Fibroblast of upper back skin (primary cell): ENCODE data around the gene RNU1-3.
"Not testable (repeated sequence)": the region's sequence is repeated elsewhere in the genome, so short reads cannot be mapped to it uniquely, and the experiment has no call there.

Experiments
- DNase-seq: peaks from one replicate; pipeline ENCODE4 v3.0.0-alpha.2; 2013

The RNU1-3 gene

DNA sequence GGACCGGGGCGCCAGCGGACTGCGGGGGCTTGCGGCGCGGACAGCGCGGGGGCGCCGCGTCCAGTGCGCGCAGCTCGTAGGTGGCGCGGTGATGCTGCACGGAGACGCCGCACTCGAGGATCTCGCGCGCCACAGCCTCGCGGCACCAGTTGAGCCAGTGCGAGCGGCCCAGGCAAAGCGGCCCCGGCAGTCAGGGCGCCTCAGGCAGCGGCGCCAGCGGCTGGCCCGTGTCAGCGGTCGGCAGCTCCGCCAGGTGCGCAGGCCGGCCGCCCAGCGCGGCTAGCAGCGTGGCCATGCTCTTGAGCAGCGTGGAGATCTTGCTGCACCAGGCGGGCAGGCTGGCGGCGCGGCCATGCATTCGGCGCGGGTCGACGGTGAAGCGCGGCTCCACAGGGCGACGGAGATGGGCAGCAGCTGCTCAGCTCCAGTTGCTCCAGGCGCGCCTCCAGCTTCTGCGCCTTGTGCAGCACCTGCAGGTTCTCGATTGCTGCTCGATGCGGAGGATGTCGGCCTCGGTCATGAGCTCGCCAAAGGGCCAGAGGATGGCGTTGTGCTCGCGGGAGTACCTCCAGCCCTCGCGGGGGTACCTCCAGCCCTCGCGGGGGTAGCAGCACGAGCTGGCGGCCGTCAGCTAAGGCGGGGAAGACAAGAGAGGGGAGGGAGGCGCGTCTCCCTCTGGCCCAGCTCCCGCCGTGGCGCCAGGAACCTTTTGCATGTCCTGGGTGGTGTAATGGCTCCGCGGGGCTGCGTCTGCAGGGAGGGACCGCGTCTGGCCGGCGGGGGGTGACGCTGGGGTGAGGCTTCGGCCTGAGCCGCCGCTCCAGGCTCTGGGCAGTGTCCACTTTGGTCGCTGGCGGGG, 26.9 kb upstream of the RNU1-3 start:
- DNase-seq: not testable (repeated sequence)

- not testable (repeated sequence) for DNase-seq
These were observed 26.1 kb upstream of the RNU1-3 start for GRCh38 chr1:16692717-16693448.

GRCh38 chr1:16692283-16692682, 25.5 kb upstream of the RNU1-3 start:
- DNase-seq: not testable (repeated sequence)

GRCh38 chr1:16690971-16691682, 24.4 kb upstream of the RNU1-3 start:
- DNase-seq: not testable (repeated sequence)

DNA sequence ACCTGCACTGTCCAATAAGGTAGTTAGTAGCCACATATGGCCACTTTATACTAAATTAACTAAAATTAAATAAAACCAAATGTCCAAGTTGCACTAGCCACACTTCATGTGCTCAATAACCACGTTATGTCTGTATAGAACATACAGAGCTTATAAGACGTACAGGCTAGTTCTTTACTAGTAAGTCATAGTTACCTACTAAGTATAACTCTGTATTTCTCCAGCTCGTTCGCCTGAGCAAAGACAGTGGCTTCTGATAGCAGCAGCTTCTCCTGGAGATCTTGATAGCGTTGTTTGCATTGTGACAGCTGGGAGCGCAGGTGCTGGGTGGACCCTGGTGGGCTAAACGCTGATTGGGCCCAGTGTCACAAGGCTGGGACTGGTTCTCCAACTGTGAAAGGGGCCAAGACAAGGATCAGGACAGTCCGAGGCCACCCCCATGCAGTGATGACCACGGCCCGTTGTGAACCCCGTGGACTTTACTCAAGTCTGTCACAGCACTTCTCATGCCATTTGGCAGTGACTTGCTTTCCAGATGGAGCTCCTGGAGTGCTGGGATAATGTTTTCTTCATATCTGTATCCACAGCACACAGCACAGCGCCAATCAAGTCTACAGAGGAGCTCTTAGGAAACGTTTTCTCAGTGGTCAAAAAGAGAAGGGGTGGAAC, 20.5 kb upstream of the RNU1-3 start:
- not testable (repeated sequence) for DNase-seq

GRCh38 chr1:16685445-16686371, 19.0 kb upstream of the RNU1-3 start:
- DNase-seq: not testable (repeated sequence)

DNA sequence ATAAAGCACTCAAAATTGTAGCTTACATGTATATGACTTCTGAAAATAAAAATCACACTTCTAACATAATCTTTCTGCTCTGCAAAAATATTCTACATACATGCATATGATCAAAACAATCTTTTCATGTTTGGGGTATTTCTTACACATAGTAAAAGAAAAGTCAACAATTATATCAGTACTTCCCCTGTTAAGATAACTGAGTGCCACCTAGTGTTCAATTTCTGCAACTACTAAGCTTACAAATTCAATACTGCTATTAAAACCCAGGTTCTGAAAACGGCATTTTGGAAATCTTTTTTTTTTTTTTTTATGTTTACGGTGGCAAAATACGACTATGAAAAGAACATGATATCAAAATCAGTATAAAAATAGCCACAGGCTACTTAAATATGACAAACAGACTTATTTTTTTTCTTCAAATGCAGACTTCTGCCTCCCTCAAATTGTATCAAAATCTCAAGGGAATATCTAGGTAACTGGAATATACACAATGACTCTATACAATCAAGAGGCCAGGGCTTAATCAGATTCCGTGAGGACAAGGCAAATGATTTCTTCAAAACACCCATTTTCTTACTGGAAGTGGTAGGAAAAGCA, 18.1 kb upstream of the RNU1-3 start:
- DNase-seq: not testable (repeated sequence)

- not testable (repeated sequence) for DNase-seq
These were observed 17.4 kb upstream of the RNU1-3 start for GRCh38 chr1:16684152-16684551.

- DNase-seq: not testable (repeated sequence)
These were observed 16.1 kb upstream of the RNU1-3 start for GRCh38 chr1:16682803-16683202.

DNA sequence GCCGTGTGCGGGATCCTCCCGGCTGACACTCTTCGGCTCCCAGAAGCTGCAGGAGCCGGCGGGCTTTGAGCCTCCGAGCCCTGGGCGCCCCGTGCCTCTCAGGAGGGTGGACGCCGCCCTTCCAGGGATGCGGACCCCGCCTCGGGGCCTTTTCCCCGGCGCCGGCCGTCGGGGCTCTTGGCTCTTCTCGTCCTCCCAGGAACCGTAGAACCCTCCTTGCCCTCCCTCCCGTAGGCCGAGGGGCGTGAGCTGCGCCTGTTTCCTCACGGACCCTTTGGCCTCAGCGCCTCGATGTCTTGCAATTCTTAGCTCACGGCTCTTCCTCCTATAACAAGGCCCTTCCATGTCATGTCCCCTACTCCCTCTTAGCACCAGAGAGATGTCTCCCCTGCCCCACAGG, 13.6 kb upstream of the RNU1-3 start:
- DNase-seq: not testable (repeated sequence)

GRCh38 chr1:16677552-16678431, 11.0 kb upstream of the RNU1-3 start:
- DNase-seq: peak; percentile 57

- DNase-seq: not testable (repeated sequence)
These were observed 10.1 kb upstream of the RNU1-3 start for GRCh38 chr1:16676661-16677523.

DNA sequence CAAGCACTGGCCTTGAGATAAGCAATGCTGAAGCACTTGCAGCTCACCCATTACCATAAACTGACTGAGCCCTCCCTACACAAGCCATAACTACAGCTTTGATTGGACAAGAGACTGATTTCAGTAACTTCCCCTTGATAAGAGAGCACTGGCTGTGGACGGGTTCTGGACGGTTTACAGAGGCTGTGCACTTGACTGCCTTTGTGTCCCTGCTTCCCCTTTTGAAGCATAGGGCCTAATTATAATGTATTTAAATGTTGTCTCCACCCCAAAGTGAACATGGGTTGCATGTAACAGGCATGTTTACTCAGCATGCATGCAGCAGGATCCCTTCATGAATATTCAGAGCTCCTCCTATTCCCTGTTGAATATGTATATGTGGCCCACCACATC, 8.4 kb upstream of the RNU1-3 start:
- not testable (repeated sequence) for DNase-seq

DNA sequence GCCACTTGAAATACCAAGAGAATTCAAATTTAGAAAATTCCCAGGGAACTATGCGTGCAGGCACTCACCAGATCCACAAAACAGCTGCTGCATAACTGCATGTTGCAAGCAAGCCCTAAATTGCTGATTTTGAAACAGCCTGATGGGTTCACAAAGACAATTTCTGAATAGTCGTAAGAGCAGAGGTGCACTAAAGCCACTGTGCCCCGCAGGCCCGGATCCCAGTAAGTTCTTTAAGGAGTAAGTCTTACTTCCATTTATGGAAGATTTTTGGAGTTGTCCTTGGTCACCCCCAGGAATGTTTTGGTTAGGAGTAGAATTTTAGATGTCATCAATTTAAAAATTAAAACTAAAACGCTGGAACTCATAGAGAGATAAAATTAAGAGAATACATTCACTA, 7.2 kb upstream of the RNU1-3 start:
- not testable (repeated sequence) for DNase-seq

- not testable (repeated sequence) for DNase-seq
These were observed 912 bp downstream of the RNU1-3 start for GRCh38 chr1:16665836-16666235.

DNA sequence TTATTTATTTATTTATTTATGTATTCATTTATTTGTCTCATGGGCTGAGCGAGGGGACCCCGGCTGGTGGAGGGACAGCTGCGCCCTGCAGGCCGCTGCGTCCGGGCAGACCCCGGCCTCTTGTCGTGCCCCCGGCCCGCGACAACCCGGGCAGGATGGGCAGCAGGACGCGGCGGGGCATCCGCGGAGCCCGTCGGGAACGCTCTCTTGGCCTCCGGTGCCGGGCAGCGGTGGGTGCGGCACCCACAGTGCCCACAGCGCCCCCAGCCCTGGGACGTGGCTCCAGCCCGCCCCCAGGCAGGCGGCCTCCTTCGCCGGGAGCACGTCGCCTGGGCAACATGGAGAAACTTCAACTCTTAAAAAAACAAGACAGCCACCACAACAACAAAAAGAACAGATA, 8.5 kb downstream of the RNU1-3 start:
- not testable (repeated sequence) for DNase-seq

DNA sequence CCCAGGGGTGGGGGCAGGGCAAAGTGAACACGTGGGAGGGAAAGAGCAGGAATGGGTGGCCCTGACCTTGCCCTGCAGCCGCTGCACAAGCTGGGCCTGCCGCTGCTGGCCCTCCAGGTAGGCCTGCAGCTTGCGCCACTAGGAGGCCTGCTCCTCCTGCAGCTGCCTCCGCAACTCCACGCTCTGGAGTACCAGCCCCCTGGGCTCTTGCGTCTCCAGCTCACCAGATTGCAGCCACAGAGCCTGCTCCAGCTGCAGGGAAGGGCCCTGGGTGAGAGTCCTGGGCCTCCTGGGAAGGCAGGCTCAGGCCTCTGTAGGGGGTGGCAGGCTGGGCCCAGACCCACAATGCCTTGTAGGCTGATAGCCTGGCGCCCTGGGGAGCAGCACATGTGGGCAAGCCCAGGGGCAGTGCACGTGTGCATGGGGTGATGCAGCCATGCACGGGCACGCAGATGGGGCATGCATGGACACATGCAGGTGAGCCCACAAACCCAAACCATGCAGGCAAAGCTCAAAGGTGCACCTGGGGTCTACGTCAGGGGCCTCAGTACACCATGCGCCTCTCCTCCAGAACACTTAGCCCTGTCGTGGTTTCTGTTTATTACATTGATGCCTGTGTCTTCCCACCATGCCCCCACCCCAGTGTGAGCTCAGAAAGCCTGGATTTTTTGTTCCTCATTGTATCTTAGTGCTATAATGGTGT, 9.6 kb downstream of the RNU1-3 start:
- DNase-seq: not testable (repeated sequence)

- DNase-seq: not testable (repeated sequence)
These were observed 10.2 kb downstream of the RNU1-3 start for GRCh38 chr1:16656574-16656973.
